Activated CD4-positive, alpha-beta T cell treated with anti-CD3 and anti-CD28 coated beads, Interleukin-2, amount 10 ng/mL, durations not matched to agents 7 days and 5 days (primary cell): ENCODE results near the gene TMIE. TPM values are rescaled to one million over a fixed set of nuclear protein-coding genes. Genes with fewer than 3 reads are reported as not detected.

Experiments
- CTCF ChIA-PET: fragments of 350-600 bp; sonication (Branson Sonifier 250); formaldehyde crosslinking; loops from one replicate; lab custom pipeline; 2021; ENCODE audit warnings: antibody characterized with exemption; lab: Charles Lee
- POLR2A ChIA-PET: fragments of 350-600 bp; sonication (Branson Sonifier 250); formaldehyde crosslinking; loops from one replicate; lab custom pipeline; 2021; ENCODE audit warnings: antibody characterized with exemption; lab: Charles Lee
- DNase-seq: peaks from one replicate; pipeline ENCODE4 v3.0.0-alpha.2; 2020
- H3K27ac Mint-ChIP-seq: one replicate; pipeline ENCODE4 v1.8.0; 2021; ENCODE audit warnings: mild to moderate bottlenecking, moderate library complexity, mixed read lengths
- H3K27me3 Mint-ChIP-seq: one replicate; pipeline ENCODE4 v1.8.0; 2021; ENCODE audit warnings: mixed read lengths
- H3K36me3 Mint-ChIP-seq: one replicate; pipeline ENCODE4 v1.8.0; 2021; ENCODE audit warnings: low read depth, mixed read lengths
- H3K4me1 Mint-ChIP-seq: one replicate; pipeline ENCODE4 v1.8.0; 2021; ENCODE audit warnings: mixed read lengths
- H3K4me3 Mint-ChIP-seq: one replicate; pipeline ENCODE4 v1.8.0; 2021; ENCODE audit warnings: mild to moderate bottlenecking, moderate library complexity, mixed read lengths
- H3K9me3 Mint-ChIP-seq: one replicate; pipeline ENCODE4 v1.8.0; 2021; ENCODE audit warnings: mixed read lengths
- total RNA-seq, 2 experiments: library from RNA; stranded (reverse); gene quantifications; one replicate each; pipeline ENCODE4 v1.2.3, GENCODE V29; 2021

TMIE gene
- 1 to 10 TPM; 1.2 to 1.6 TPM for total RNA-seq

- Mint-ChIP-seq H3K4me3 (no peak within 1 kb of the TSS), H3K36me3 (no peaks in the 10 kb centered on the region), H3K9me3 (no peaks in the 10 kb centered on the region), H3K4me1 (peaks cover 14% of the 10 kb centered on the region), H3K27ac (no peak within 1 kb of the TSS), H3K27me3 (peaks cover 15% of the 10 kb centered on the region)
- DNase-seq = no peak
- POLR2A ChIA-PET = no interaction called here
- CTCF ChIA-PET = interaction anchor here (0.6 kb wide), 1 partner anchor 1271 kb away, joined by 3 read pairs; no protein-coding TSS in a partner anchor
Measured at GRCh38 chr3:46701181-46701939, at the start of gene TMIE. Gene TMIE (plus strand): TSS chr3:46701392. CDS start chr3:46701488, 96 bp downstream.

- Mint-ChIP-seq H3K4me1 (peaks cover 3% of the 10 kb centered on the region), H3K9me3 (peaks cover 12% of the 10 kb centered on the region), H3K36me3 (no peaks in the 10 kb centered on the region), H3K27me3 (peaks cover 17% of the 10 kb centered on the region), H3K27ac (no peak overlapping the region), H3K4me3 (no peak overlapping the region)
- no peak for DNase-seq
- CTCF ChIA-PET = no interaction called here
- POLR2A ChIA-PET = no interaction called here
Measured at GRCh38 chr3:46655271-46655670, 45.9 kb upstream of the TMIE start.

GRCh38 chr3:46656778-46657556, 44.2 kb upstream of the TMIE start:
- no peak for DNase-seq
- H3K4me3 Mint-ChIP-seq = no peak overlapping the region
- no peaks in the 10 kb centered on the region for H3K36me3 Mint-ChIP-seq
- peaks cover 6% of the 10 kb centered on the region for H3K9me3 Mint-ChIP-seq
- ChIA-PET POLR2A (no interaction called here), CTCF (no interaction called here)
- peaks cover 3% of the 10 kb centered on the region for H3K4me1 Mint-ChIP-seq
- H3K27me3 Mint-ChIP-seq = peaks cover 7% of the 10 kb centered on the region
- H3K27ac Mint-ChIP-seq = no peak overlapping the region

GRCh38 chr3:46659285-46659684, 41.9 kb upstream of the TMIE start:
- no peaks in the 10 kb centered on the region for H3K36me3 Mint-ChIP-seq
- H3K9me3 Mint-ChIP-seq = no peaks in the 10 kb centered on the region
- H3K4me1 Mint-ChIP-seq = peaks cover 3% of the 10 kb centered on the region
- POLR2A ChIA-PET = no interaction called here
- no peak overlapping the region for H3K4me3 Mint-ChIP-seq
- peaks cover 10% of the 10 kb centered on the region for H3K27me3 Mint-ChIP-seq
- DNase-seq = no peak
- CTCF ChIA-PET = no interaction called here
- H3K27ac Mint-ChIP-seq = no peak overlapping the region

GRCh38 chr3:46660003-46660402, 41.2 kb upstream of the TMIE start:
- ChIA-PET CTCF (no interaction called here), POLR2A (no interaction called here)
- no peak overlapping the region for H3K27ac Mint-ChIP-seq
- no peaks in the 10 kb centered on the region for H3K36me3 Mint-ChIP-seq
- peaks cover 3% of the 10 kb centered on the region for H3K4me1 Mint-ChIP-seq
- H3K4me3 Mint-ChIP-seq = no peak overlapping the region
- no peaks in the 10 kb centered on the region for H3K9me3 Mint-ChIP-seq
- no peak for DNase-seq
- peaks cover 7% of the 10 kb centered on the region for H3K27me3 Mint-ChIP-seq

GRCh38 chr3:46660543-46661523, 40.4 kb upstream of the TMIE start:
- no peak overlapping the region for H3K4me3 Mint-ChIP-seq
- no peak overlapping the region for H3K27ac Mint-ChIP-seq
- H3K4me1 Mint-ChIP-seq = peaks cover 3% of the 10 kb centered on the region
- DNase-seq = no peak
- no peaks in the 10 kb centered on the region for H3K36me3 Mint-ChIP-seq
- POLR2A ChIA-PET = no interaction called here
- H3K9me3 Mint-ChIP-seq = no peaks in the 10 kb centered on the region
- H3K27me3 Mint-ChIP-seq = peaks cover 7% of the 10 kb centered on the region
- CTCF ChIA-PET = interaction anchor here (1.3 kb wide), 1 partner anchor 12 kb away, joined by 4 read pairs; no protein-coding TSS in a partner anchor

- ChIA-PET POLR2A (interaction anchor here (0.7 kb wide), 1 partner anchor 37 kb away, joined by 3 read pairs; no protein-coding TSS in a partner anchor), CTCF (interaction anchor here (0.7 to 2.5 kb wide), 3 partner anchors 11 to 173 kb away, joined by 4 to 9 read pairs (median 4); no protein-coding TSS in a partner anchor)
- H3K27ac Mint-ChIP-seq = no peak overlapping the region
Measured at GRCh38 chr3:46661776-46662766, 39.1 kb upstream of the TMIE start.

GRCh38 chr3:46662771-46663551, 38.2 kb upstream of the TMIE start:
- POLR2A ChIA-PET = no interaction called here
- no peak overlapping the region for H3K27ac Mint-ChIP-seq
- H3K9me3 Mint-ChIP-seq = no peaks in the 10 kb centered on the region
- H3K27me3 Mint-ChIP-seq = peaks cover 7% of the 10 kb centered on the region
- no peaks in the 10 kb centered on the region for H3K36me3 Mint-ChIP-seq
- DNase-seq = no peak
- no peak overlapping the region for H3K4me3 Mint-ChIP-seq
- CTCF ChIA-PET = interaction anchor here (0.9 to 2.5 kb wide), 3 partner anchors 12 to 174 kb away, joined by 3 to 9 read pairs (median 4); no protein-coding TSS in a partner anchor
- no peaks in the 10 kb centered on the region for H3K4me1 Mint-ChIP-seq

More at GRCh38 chr3:46661776-46662766, 39.1 kb upstream of the TMIE start:
- Mint-ChIP-seq H3K27me3 (peaks cover 7% of the 10 kb centered on the region), H3K9me3 (no peaks in the 10 kb centered on the region), H3K4me3 (no peak overlapping the region), H3K36me3 (no peaks in the 10 kb centered on the region), H3K4me1 (peaks cover 3% of the 10 kb centered on the region)
- DNase-seq = no peak

GRCh38 chr3:46663591-46664135, 37.5 kb upstream of the TMIE start:
- POLR2A ChIA-PET = no interaction called here
- H3K4me3 Mint-ChIP-seq = no peak overlapping the region
- H3K36me3 Mint-ChIP-seq = no peaks in the 10 kb centered on the region
- peaks cover 7% of the 10 kb centered on the region for H3K27me3 Mint-ChIP-seq
- H3K27ac Mint-ChIP-seq = peak overlapping the region; percentile 19
- DNase-seq = no peak
- CTCF ChIA-PET = interaction anchor here (0.5 to 2.5 kb wide), 6 partner anchors 11 to 174 kb away, joined by 3 to 9 read pairs (median 3); no protein-coding TSS in a partner anchor
- H3K9me3 Mint-ChIP-seq = no peaks in the 10 kb centered on the region
- no peaks in the 10 kb centered on the region for H3K4me1 Mint-ChIP-seq

- no peak overlapping the region for H3K4me3 Mint-ChIP-seq
- CTCF ChIA-PET = interaction anchor here (0.5 to 2.5 kb wide), 6 partner anchors 30 to 715 kb away, joined by 3 to 9 read pairs (median 3); no protein-coding TSS in a partner anchor
- H3K36me3 Mint-ChIP-seq = no peaks in the 10 kb centered on the region
- no peak for DNase-seq
- H3K4me1 Mint-ChIP-seq = no peaks in the 10 kb centered on the region
- peaks cover 7% of the 10 kb centered on the region for H3K27me3 Mint-ChIP-seq
- H3K9me3 Mint-ChIP-seq = no peaks in the 10 kb centered on the region
- H3K27ac Mint-ChIP-seq = peak overlapping the region; percentile 19
- POLR2A ChIA-PET = no interaction called here
Measured at GRCh38 chr3:46664188-46664970, 36.8 kb upstream of the TMIE start.
